SK-N-SH treated with all-trans-retinoic acid at 6 μM for 48 hours (cell line): Measurements from ENCODE around the gene UBE2M.
"Not testable (repeated sequence)": the region's sequence is repeated elsewhere in the genome, so short reads cannot be mapped to it uniquely, and the experiment has no call there.

Experiments used
- ARNTL ChIP-seq: fragments of 450-650 bp; formaldehyde crosslinking; IDR thresholded peaks from 2 replicates; pipeline ENCODE4 v1.5.0; 2020; ENCODE audit warnings: low read depth, mild to moderate bottlenecking, moderate library complexity, borderline replicate concordance
- OSR1 ChIP-seq: fragments of 250-450 bp; sonication (Bioruptor Pico); IDR thresholded peaks from 2 replicates; pipeline ENCODE4 v1.8.0; 2022; ENCODE audit warnings: moderate library complexity, mild to moderate bottlenecking, inconsistent platforms
- PPARA ChIP-seq: fragments of 250-450 bp; sonication (Bioruptor Pico); IDR thresholded peaks from 2 replicates; pipeline ENCODE4 v1.5.0; 2020; ENCODE audit warnings: mild to moderate bottlenecking, borderline replicate concordance
- SNAI2 ChIP-seq: fragments of 250-450 bp; sonication (Bioruptor Pico); IDR thresholded peaks from 2 replicates; pipeline ENCODE4 v1.5.0; 2020; ENCODE audit warnings: mild to moderate bottlenecking, moderate library complexity
- TCF4 ChIP-seq: fragments of 250-450 bp; sonication (Bioruptor Pico); IDR thresholded peaks from 2 replicates; pipeline ENCODE4 v1.8.0; 2021; ENCODE audit warnings: mild to moderate bottlenecking, moderate library complexity, borderline replicate concordance
- TOX ChIP-seq: fragments of 250-450 bp; sonication (Bioruptor Pico); IDR thresholded peaks from 2 replicates; pipeline ENCODE4 v1.8.0; 2021; ENCODE audit warnings: mild to moderate bottlenecking, moderate library complexity, borderline replicate concordance
- ZFP30 ChIP-seq: fragments of 450-650 bp; formaldehyde crosslinking; IDR thresholded peaks from 2 replicates; pipeline ENCODE4 v1.5.0; 2022; ENCODE audit warnings: mild to moderate bottlenecking, moderate library complexity
- TF ChIP-seq, protein P1 (sequence below): fragments of 250-450 bp; sonication (Bioruptor Pico); IDR thresholded peaks from 2 replicates; pipeline ENCODE4 v1.8.0; 2020; ENCODE audit warnings: mild to moderate bottlenecking, moderate library complexity, borderline replicate concordance
- TF ChIP-seq, protein P2 (sequence below): fragments of 250-450 bp; sonication (Bioruptor Pico); IDR thresholded peaks from 2 replicates; pipeline ENCODE4 v1.5.0; 2020; ENCODE audit warnings: mild to moderate bottlenecking, moderate library complexity

DNA sequence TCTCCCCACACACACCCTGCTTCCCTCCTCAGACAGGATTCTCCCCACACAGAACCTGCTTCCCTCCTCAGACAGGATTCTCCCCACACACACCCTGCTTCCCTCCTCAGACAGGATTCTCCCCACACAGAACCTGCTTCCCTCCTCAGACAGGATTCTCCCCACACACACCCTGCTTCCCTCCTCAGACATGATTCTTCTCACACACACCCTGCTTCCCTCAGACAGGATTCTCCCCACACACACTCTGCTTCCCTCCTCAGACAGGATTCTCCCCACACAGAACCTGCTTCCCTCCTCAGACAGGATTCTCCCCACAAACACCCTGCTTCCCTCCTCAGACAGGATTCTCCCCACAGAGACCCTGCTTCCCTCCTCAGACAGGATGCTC lies 19.2 kb downstream of the UBE2M start:
- TF ChIP-seq TOX; ZFP30 (CRISPR knock-in tag); SNAI2; PPARA (CRISPR knock-in tag); ARNTL (CRISPR knock-in tag); OSR1 (CRISPR knock-in tag); TCF4 (CRISPR knock-in tag): not testable (repeated sequence)
- TF ChIP-seq, protein P1, sequence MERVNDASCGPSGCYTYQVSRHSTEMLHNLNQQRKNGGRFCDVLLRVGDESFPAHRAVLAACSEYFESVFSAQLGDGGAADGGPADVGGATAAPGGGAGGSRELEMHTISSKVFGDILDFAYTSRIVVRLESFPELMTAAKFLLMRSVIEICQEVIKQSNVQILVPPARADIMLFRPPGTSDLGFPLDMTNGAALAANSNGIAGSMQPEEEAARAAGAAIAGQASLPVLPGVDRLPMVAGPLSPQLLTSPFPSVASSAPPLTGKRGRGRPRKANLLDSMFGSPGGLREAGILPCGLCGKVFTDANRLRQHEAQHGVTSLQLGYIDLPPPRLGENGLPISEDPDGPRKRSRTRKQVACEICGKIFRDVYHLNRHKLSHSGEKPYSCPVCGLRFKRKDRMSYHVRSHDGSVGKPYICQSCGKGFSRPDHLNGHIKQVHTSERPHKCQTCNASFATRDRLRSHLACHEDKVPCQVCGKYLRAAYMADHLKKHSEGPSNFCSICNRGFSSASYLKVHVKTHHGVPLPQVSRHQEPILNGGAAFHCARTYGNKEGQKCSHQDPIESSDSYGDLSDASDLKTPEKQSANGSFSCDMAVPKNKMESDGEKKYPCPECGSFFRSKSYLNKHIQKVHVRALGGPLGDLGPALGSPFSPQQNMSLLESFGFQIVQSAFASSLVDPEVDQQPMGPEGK (CRISPR knock-in tag): not testable (repeated sequence)
- TF ChIP-seq, protein P2, sequence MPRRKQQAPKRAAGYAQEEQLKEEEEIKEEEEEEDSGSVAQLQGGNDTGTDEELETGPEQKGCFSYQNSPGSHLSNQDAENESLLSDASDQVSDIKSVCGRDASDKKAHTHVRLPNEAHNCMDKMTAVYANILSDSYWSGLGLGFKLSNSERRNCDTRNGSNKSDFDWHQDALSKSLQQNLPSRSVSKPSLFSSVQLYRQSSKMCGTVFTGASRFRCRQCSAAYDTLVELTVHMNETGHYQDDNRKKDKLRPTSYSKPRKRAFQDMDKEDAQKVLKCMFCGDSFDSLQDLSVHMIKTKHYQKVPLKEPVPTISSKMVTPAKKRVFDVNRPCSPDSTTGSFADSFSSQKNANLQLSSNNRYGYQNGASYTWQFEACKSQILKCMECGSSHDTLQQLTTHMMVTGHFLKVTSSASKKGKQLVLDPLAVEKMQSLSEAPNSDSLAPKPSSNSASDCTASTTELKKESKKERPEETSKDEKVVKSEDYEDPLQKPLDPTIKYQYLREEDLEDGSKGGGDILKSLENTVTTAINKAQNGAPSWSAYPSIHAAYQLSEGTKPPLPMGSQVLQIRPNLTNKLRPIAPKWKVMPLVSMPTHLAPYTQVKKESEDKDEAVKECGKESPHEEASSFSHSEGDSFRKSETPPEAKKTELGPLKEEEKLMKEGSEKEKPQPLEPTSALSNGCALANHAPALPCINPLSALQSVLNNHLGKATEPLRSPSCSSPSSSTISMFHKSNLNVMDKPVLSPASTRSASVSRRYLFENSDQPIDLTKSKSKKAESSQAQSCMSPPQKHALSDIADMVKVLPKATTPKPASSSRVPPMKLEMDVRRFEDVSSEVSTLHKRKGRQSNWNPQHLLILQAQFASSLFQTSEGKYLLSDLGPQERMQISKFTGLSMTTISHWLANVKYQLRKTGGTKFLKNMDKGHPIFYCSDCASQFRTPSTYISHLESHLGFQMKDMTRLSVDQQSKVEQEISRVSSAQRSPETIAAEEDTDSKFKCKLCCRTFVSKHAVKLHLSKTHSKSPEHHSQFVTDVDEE (CRISPR knock-in tag): not testable (repeated sequence)
